IMR-90 (cell line): Measurements from ENCODE around the gene USP12. TPM values are rescaled to one million over a fixed set of nuclear protein-coding genes. Genes with fewer than 3 reads are reported as not detected.

Experiments
- ATAC-seq: fragments of 200-7000 bp; cut with Tn5 transposase; 2 replicates; pipeline ENCODE4 v1.9.1; 2020; ENCODE audit warnings: low read depth, mild to moderate bottlenecking, moderate library complexity
- BruUV-seq: library from RNA; stranded (reverse); fragments of 400-500 nt; replicated peaks from 2 replicates; lab custom pipeline; 2021; lab: Mats Ljungman, UMichigan
- CTCF ChIA-PET: fragments of 300-600 bp; formaldehyde crosslinking; extraction: SDS; loops from one replicate; lab custom pipeline; 2021; ENCODE audit warnings: antibody characterized with exemption; lab: Yijun Ruan, JAX
- POLR2A ChIA-PET: fragments of 300-600 bp; sonication (Branson Sonifier 250); formaldehyde crosslinking; loops from one replicate; lab custom pipeline; 2022; ENCODE audit warnings: antibody characterized with exemption; ENCODE audit not compliant: unreplicated experiment; lab: Charles Lee
- DNase-seq: peaks from one replicate; pipeline ENCODE4 v3.0.0; 2013
- H2AFZ ChIP-seq: replicated peaks from 2 replicates; pipeline ENCODE3; 2013; ENCODE audit warnings: low read length, mild to moderate bottlenecking; ENCODE audit not compliant: poor library complexity
- H2AK5ac ChIP-seq: 2 replicates; pipeline ENCODE4 v1.6.1; 2013; ENCODE audit warnings: low read depth, low read length, inconsistent platforms
- H2AK9ac ChIP-seq: replicated peaks from 2 replicates; pipeline ENCODE3; 2013; ENCODE audit warnings: mild to moderate bottlenecking, low read depth, low read length, moderate library complexity; ENCODE audit not compliant: poor library complexity
- H2BK120ac ChIP-seq: 2 replicates; pipeline ENCODE4 v1.6.1; 2013; ENCODE audit warnings: low read depth, low read length, inconsistent platforms
- H2BK15ac ChIP-seq: 3 replicates; pipeline ENCODE4 v1.6.1; 2013; ENCODE audit warnings: low read depth, low read length, inconsistent platforms
- H2BK20ac ChIP-seq: 2 replicates; pipeline ENCODE4 v1.6.1; 2013; ENCODE audit warnings: low read depth, mild to moderate bottlenecking, inconsistent platforms, low read length, moderate library complexity
- H2BK5ac ChIP-seq: 2 replicates; pipeline ENCODE4 v1.6.1; 2013; ENCODE audit warnings: mild to moderate bottlenecking, low read depth, low read length, inconsistent platforms; ENCODE audit not compliant: poor library complexity, severe bottlenecking
- H3K14ac ChIP-seq: replicated peaks from 2 replicates; pipeline ENCODE4 v1.6.1; 2013; ENCODE audit warnings: low read depth, low read length, inconsistent platforms
- H3K18ac ChIP-seq: 2 replicates; pipeline ENCODE4 v1.6.1; 2013; ENCODE audit warnings: low read depth, low read length, control low read depth
- H3K23ac ChIP-seq: 2 replicates; pipeline ENCODE4 v1.6.1; 2013; ENCODE audit warnings: low read depth, low read length, inconsistent platforms
- H3K27ac ChIP-seq: 2 replicates; pipeline ENCODE4 v1.5.1; 2013; ENCODE audit warnings: mild to moderate bottlenecking, control low read depth, low read length; ENCODE audit not compliant: insufficient read depth
- H3K27me3 ChIP-seq: 2 replicates; pipeline ENCODE4 v1.6.1; 2013; ENCODE audit warnings: low read length; ENCODE audit not compliant: control insufficient read depth, insufficient read depth
- H3K36me3 ChIP-seq: 2 replicates; pipeline ENCODE4 v1.6.1; 2013; ENCODE audit warnings: low read length, mixed read lengths; ENCODE audit not compliant: control insufficient read depth, insufficient read depth
- H3K4ac ChIP-seq: 2 replicates; pipeline ENCODE4 v1.6.1; 2013; ENCODE audit warnings: low read depth, low read length, inconsistent platforms
- H3K4me1 ChIP-seq: 2 replicates; pipeline ENCODE4 v1.6.1; 2013; ENCODE audit warnings: low read length, mixed read lengths; ENCODE audit not compliant: control insufficient read depth, insufficient read depth
- H3K4me2 ChIP-seq: 2 replicates; pipeline ENCODE4 v1.6.1; 2013; ENCODE audit warnings: low read depth, mild to moderate bottlenecking, control low read depth, low read length, moderate library complexity
- H3K4me3 ChIP-seq: 2 replicates; pipeline ENCODE4 v1.5.1; 2013; ENCODE audit warnings: low read depth, mild to moderate bottlenecking, control low read depth, low read length, moderate library complexity; ENCODE audit not compliant: insufficient read depth
- H3K56ac ChIP-seq: 2 replicates; pipeline ENCODE4 v1.6.1; 2013; ENCODE audit warnings: low read length, inconsistent platforms; ENCODE audit not compliant: insufficient read depth; ENCODE audit errors: extremely low read depth
- H3K79me1 ChIP-seq, 2 experiments: 2 replicates each; pipeline ENCODE4 v1.6.1; 2013; ENCODE audit warnings: low read length in 2 of 2, inconsistent platforms in 1 of 2, low read depth in 1 of 2
- H3K9ac ChIP-seq: 2 replicates; pipeline ENCODE4 v1.6.1; 2013; ENCODE audit warnings: low read depth, low read length, control low read depth
- H3K9me1 ChIP-seq: 2 replicates; pipeline ENCODE4 v1.6.1; 2013; ENCODE audit warnings: low read length, inconsistent platforms; ENCODE audit not compliant: insufficient read depth
- H3K9me3 ChIP-seq: 2 replicates; pipeline ENCODE4 v1.6.1; 2013; ENCODE audit warnings: low read length; ENCODE audit not compliant: control insufficient read depth, insufficient read depth
- H4K20me1 ChIP-seq: 2 replicates; pipeline ENCODE4 v1.6.1; 2013; ENCODE audit warnings: low read length, inconsistent platforms; ENCODE audit not compliant: insufficient read depth
- H4K5ac ChIP-seq: 2 replicates; pipeline ENCODE4 v1.6.1; 2013; ENCODE audit warnings: mild to moderate bottlenecking, low read depth, low read length, control low read depth
- H4K8ac ChIP-seq, 2 experiments: 2 replicates each; pipeline ENCODE4 v1.6.1; 2013; ENCODE audit warnings: low read depth in 2 of 2, low read length in 2 of 2, control low read depth in 1 of 2, inconsistent platforms in 1 of 2
- H4K91ac ChIP-seq: 2 replicates; pipeline ENCODE4 v1.6.1; 2013; ENCODE audit warnings: low read depth, low read length, inconsistent platforms; ENCODE audit not compliant: insufficient read depth
- BHLHE40 ChIP-seq: fragments of 150-350 bp; IDR thresholded peaks from 2 replicates; pipeline ENCODE4 v1.6.1; 2016; ENCODE audit warnings: mild to moderate bottlenecking, low read depth, low read length
- CEBPB ChIP-seq: IDR thresholded peaks from 2 replicates; pipeline ENCODE4 v1.6.1; 2012; ENCODE audit warnings: low read depth, low read length, improper control_type of control experiment
- CHD1 ChIP-seq: IDR thresholded peaks from 2 replicates; pipeline ENCODE4 v1.6.1; 2012; ENCODE audit warnings: low read depth, low read length, improper control_type of control experiment
- FOS ChIP-seq: fragments of 150-350 bp; IDR thresholded peaks from 2 replicates; pipeline ENCODE4 v1.6.1; 2016; ENCODE audit warnings: low read depth, low read length
- MAFK ChIP-seq: IDR thresholded peaks from 2 replicates; pipeline ENCODE4 v1.6.1; 2012; ENCODE audit warnings: low read depth, low read length, improper control_type of control experiment
- MAZ ChIP-seq: IDR thresholded peaks from 2 replicates; pipeline ENCODE4 v1.6.1; 2012; ENCODE audit warnings: low read depth, mild to moderate bottlenecking, low read length, improper control_type of control experiment, moderate library complexity, borderline replicate concordance
- MXI1 ChIP-seq: IDR thresholded peaks from 2 replicates; pipeline ENCODE4 v1.6.1; 2012; ENCODE audit warnings: low read depth, mild to moderate bottlenecking, low read length, moderate library complexity, borderline replicate concordance
- NFE2L2 ChIP-seq: fragments of 150-350 bp; IDR thresholded peaks from 2 replicates; pipeline ENCODE4 v1.6.1; 2016; ENCODE audit warnings: low read depth, mild to moderate bottlenecking, low read length
- POLR2A ChIP-seq: IDR thresholded peaks from 2 replicates; pipeline ENCODE4 v1.6.1; 2012; ENCODE audit warnings: mild to moderate bottlenecking, low read depth, low read length
- RAD21 ChIP-seq: IDR thresholded peaks from 2 replicates; pipeline ENCODE4 v1.6.1; 2012; ENCODE audit warnings: low read length, improper control_type of control experiment
- RCOR1 ChIP-seq: IDR thresholded peaks from 2 replicates; pipeline ENCODE4 v1.6.1; 2012; ENCODE audit warnings: mild to moderate bottlenecking, low read length, improper control_type of control experiment; ENCODE audit not compliant: insufficient replicate concordance
- RFX5 ChIP-seq: IDR thresholded peaks from 2 replicates; pipeline ENCODE4 v1.8.0; 2012; ENCODE audit warnings: low read depth, mild to moderate bottlenecking, low read length, moderate library complexity
- SMC3 ChIP-seq: fragments of 150-350 bp; IDR thresholded peaks from 2 replicates; pipeline ENCODE4 v1.6.1; 2016; ENCODE audit warnings: low read depth, mild to moderate bottlenecking, antibody characterized with exemption, low read length, moderate library complexity
- USF2 ChIP-seq: fragments of 150-350 bp; IDR thresholded peaks from 2 replicates; pipeline ENCODE4 v1.6.1; 2017; ENCODE audit warnings: mild to moderate bottlenecking, antibody characterized with exemption, low read length, low read depth
- WGBS, 2 experiments: methylation state at CpG; one replicate each; pipeline versions ENCODE4 v1.1.5 to v1.1.7; 2013; ENCODE audit warnings: missing lambda C conversion rate in 2 of 2; ENCODE audit not compliant: insufficient read length in 1 of 2; ENCODE audit errors: extremely low coverage in 2 of 2; 5-methylcytosine and 5-hydroxymethylcytosine counted together
- dilution Hi-C: fragments of 300-500 bp; cut with HindIII; formaldehyde crosslinking; loops from one replicate; pipeline ENCODE4 v1.14.3; 2018; ENCODE audit warnings: low sequenced_read_pairs; ENCODE audit not compliant: unreplicated experiment
- in situ Hi-C: fragments of 300-500 bp; cut with MboI; formaldehyde crosslinking; loops from 3 replicates; pipeline ENCODE4 v1.14.3; 2019; ENCODE audit warnings: low sequenced_read_pairs, inconsistent platforms, mixed read lengths
- intact Hi-C: fragments of 100-400 bp; cut with micrococcal nuclease; formaldehyde crosslinking; loops from 2 replicates; pipeline ENCODE4 v1.10.0; 2022
- polyA plus RNA-seq, 3 experiments: library from polyadenylated mRNA; depleted of rRNA; stranded (reverse); fragments of >200 nt; gene quantifications; 2 replicates each; pipeline ENCODE4 v1.2.3, GENCODE V29; 2012; ENCODE audit warnings: low replicate concordance in 1 of 3
- total RNA-seq: library from RNA; depleted of rRNA; stranded (reverse); fragments of >200 nt; gene quantifications from 2 replicates; pipeline ENCODE4 v1.2.3, GENCODE V29; 2012
- TF ChIP-seq, protein P1 (sequence below): fragments of 150-350 bp; IDR thresholded peaks from 2 replicates; pipeline ENCODE4 v1.6.1; 2016; ENCODE audit warnings: low read depth, mild to moderate bottlenecking, low read length, moderate library complexity, borderline replicate concordance

Gene USP12
- total and polyA plus RNA-seq, 2 of the 4 experiments (the other 2 are of a cell fraction): 11.8 to 16.5 TPM

DNA sequence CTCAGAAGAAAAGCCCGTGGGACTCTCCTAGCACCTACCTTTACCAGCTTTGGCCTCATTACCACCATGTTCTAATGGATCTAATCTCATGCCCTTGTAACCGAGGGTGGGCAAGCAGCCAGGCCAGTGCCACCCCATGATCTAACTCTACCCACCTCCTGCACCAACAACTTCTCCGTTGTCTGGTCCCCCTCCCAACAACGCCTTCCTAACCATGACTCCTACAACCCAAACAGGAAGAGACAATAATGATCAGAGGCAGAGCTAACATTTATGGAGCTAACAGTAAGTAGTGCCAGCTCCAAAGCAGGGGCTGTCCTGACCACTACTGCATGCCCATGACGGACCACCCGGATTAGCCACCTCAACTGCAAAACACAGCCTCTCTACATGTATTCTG, 3.5 kb downstream of the USP12 start:
- ATAC-seq: no peak
- WGBS, 2 experiments: 86% methylated on average over 1 of the region's 6 CpGs; no CpG with 5 or more reads in 1 of the 2 experiments
- no peak overlapping the region for H4K91ac ChIP-seq
- intact Hi-C loops (loop anchor here (5.0 kb wide), 1 partner anchor 36 kb away; no protein-coding TSS in a partner anchor), dilution Hi-C loops (no loop called here), in situ Hi-C loops (no loop called here)
- peaks cover 18% of the 10 kb centered on the region for H3K9me1 ChIP-seq
- BruUV-seq: no TSS peak
- H3K36me3 ChIP-seq: no peaks in the 10 kb centered on the region; the same call in 1 of the 2 replicates
- no peak overlapping the region for H3K27ac ChIP-seq
- no peak overlapping the region for H3K4ac ChIP-seq
- H2AFZ ChIP-seq: no peak overlapping the region
- H4K5ac ChIP-seq: no peak overlapping the region; the same call in 1 of the 2 replicates
- peak overlapping the region; percentile 20 for H3K4me2 ChIP-seq
- DNase-seq: no peak
- no peak overlapping the region for H3K56ac ChIP-seq
- H3K9ac ChIP-seq: no peak overlapping the region
- no peak overlapping the region for H2BK5ac ChIP-seq
- ChIA-PET CTCF (no interaction called here), POLR2A (no interaction called here)
- peak overlapping the region; percentile 55; the same call in 1 of the 2 replicates for H3K23ac ChIP-seq
- peaks cover 52% of the 10 kb centered on the region for H4K20me1 ChIP-seq
- H3K9me3 ChIP-seq: no peaks in the 10 kb centered on the region
- H2BK15ac ChIP-seq: no peak overlapping the region
- TF ChIP-seq USF2 (no peak), POLR2A (no peak), MXI1 (no peak), CHD1 (no peak), MAZ (no peak), SMC3 (no peak), FOS (no peak), BHLHE40 (no peak), RFX5 (no peak), NFE2L2 (no peak), CEBPB (no peak), RCOR1 (no peak), RAD21 (no peak), MAFK (no peak)
- TF ChIP-seq, protein P1, sequence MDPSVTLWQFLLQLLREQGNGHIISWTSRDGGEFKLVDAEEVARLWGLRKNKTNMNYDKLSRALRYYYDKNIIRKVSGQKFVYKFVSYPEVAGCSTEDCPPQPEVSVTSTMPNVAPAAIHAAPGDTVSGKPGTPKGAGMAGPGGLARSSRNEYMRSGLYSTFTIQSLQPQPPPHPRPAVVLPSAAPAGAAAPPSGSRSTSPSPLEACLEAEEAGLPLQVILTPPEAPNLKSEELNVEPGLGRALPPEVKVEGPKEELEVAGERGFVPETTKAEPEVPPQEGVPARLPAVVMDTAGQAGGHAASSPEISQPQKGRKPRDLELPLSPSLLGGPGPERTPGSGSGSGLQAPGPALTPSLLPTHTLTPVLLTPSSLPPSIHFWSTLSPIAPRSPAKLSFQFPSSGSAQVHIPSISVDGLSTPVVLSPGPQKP: no peak
- H3K18ac ChIP-seq: no peak overlapping the region
- H4K8ac ChIP-seq: no peak overlapping the region
- H3K14ac ChIP-seq: peak overlapping the region; percentile 25; the same call in 1 of the 2 replicates
- H2AK5ac ChIP-seq: no peak overlapping the region
- H2BK20ac ChIP-seq: no peak overlapping the region
- peaks cover 12% of the 10 kb centered on the region for H3K4me1 ChIP-seq
- no peak overlapping the region for H3K4me3 ChIP-seq
- H3K79me1 ChIP-seq: peaks cover 4 to 47% of the 10 kb centered on the region in 2 experiments; a peak in 3 of 4 replicates
- no peaks in the 10 kb centered on the region for H3K27me3 ChIP-seq
- H2BK120ac ChIP-seq: no peak overlapping the region
- no peak overlapping the region for H2AK9ac ChIP-seq
